GM23338 (cell line): ENCODE results near the gene RAB44.

Experiments used
- NANOG ChIP-seq: IDR thresholded peaks from 2 replicates; pipeline ENCODE4 v1.6.1; 2016; ENCODE audit warnings: antibody characterized with exemption, borderline replicate concordance
- TF ChIP-seq, protein P1 (sequence below), 2 experiments: fragments of 200-600 bp in 1 of 2; sonication (generic) in 1 of 2; conservative IDR thresholded peaks; 2 replicates each; pipeline versions ENCODE4 v1.5.1 to v1.6.1; 2016 to 2017; ENCODE audit warnings: antibody characterized with exemption in 2 of 2, low read depth in 2 of 2, mild to moderate bottlenecking in 2 of 2, moderate library complexity in 1 of 2

DNA sequence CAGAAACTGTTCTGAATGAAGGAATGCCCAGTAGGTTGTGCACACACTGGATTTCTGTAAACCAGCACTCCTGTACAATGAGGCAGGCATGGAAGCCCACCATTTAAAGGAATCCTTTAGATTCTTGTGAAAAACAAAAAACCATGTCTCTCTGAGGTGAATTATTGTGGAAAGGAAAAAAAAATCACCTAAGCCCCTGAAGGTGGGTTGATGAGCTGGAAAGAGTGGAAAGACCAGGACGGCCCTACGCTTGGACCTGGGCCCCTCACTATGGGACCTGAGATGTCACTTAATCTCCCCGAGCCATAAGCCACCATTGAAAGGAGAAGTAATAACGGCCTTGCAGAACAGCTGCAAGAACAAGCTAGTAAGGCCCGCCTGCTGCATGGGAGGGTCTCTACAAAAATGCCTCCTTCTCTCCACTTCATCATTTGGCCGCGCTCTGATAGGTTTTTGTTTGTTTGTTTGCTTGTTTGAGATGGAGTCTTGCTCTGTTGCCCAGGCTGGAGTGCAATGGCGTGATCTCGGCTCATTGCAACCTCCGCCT, 68.8 kb downstream of the RAB44 start:
- TF ChIP-seq, protein P1, sequence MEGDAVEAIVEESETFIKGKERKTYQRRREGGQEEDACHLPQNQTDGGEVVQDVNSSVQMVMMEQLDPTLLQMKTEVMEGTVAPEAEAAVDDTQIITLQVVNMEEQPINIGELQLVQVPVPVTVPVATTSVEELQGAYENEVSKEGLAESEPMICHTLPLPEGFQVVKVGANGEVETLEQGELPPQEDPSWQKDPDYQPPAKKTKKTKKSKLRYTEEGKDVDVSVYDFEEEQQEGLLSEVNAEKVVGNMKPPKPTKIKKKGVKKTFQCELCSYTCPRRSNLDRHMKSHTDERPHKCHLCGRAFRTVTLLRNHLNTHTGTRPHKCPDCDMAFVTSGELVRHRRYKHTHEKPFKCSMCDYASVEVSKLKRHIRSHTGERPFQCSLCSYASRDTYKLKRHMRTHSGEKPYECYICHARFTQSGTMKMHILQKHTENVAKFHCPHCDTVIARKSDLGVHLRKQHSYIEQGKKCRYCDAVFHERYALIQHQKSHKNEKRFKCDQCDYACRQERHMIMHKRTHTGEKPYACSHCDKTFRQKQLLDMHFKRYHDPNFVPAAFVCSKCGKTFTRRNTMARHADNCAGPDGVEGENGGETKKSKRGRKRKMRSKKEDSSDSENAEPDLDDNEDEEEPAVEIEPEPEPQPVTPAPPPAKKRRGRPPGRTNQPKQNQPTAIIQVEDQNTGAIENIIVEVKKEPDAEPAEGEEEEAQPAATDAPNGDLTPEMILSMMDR (conservative IDR thresholded peaks at IDR 0.05; ENCODE audit: low read depth in 2 of 2) = no peak
- no peak for TF ChIP-seq NANOG
